HG03342 (cell line): ENCODE measurements around the gene SPEM1.

ENCODE experiments used
- ATAC-seq: cut with Tn5 transposase; IDR thresholded peaks from one replicate; pipeline ENCODE4 v1.9.1; 2021; ENCODE audit warnings: mild to moderate bottlenecking, moderate library complexity; ENCODE audit not compliant: unreplicated experiment

The SPEM1 gene

DNA sequence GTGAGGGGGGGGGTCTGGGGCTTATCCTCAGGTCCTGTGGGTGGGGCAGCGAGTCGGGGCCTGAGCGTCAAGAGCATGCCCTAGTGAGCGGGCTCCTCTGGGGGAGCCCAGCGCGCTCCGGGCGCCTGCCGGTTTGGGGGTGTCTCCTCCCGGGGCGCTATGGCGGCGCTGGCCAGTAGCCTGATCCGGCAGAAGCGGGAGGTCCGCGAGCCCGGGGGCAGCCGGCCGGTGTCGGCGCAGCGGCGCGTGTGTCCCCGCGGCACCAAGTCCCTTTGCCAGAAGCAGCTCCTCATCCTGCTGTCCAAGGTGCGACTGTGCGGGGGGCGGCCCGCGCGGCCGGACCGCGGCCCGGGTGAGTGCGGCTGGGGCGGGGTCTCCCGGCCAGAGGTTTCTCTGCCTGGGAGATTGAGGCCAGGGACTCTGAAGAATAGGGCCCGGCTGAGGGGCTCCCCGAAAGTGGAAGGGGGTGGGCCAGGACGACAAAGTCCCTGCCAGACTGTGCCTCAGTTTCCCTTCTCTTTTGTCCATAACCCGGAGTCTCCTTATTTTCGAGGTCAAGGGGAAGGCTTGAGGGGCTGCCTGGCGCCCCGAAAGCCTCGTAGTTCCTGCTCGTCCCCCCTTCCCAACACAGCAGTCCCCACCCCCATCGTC, 19.5 kb downstream of the SPEM1 start, which contains the start of gene FGF11:
Gene FGF11, plus strand, starts transcription at position 51 of the 651 bp plus-strand sequence. Its CDS starts 109 bp downstream, at position 160.
- no peak for ATAC-seq

DNA sequence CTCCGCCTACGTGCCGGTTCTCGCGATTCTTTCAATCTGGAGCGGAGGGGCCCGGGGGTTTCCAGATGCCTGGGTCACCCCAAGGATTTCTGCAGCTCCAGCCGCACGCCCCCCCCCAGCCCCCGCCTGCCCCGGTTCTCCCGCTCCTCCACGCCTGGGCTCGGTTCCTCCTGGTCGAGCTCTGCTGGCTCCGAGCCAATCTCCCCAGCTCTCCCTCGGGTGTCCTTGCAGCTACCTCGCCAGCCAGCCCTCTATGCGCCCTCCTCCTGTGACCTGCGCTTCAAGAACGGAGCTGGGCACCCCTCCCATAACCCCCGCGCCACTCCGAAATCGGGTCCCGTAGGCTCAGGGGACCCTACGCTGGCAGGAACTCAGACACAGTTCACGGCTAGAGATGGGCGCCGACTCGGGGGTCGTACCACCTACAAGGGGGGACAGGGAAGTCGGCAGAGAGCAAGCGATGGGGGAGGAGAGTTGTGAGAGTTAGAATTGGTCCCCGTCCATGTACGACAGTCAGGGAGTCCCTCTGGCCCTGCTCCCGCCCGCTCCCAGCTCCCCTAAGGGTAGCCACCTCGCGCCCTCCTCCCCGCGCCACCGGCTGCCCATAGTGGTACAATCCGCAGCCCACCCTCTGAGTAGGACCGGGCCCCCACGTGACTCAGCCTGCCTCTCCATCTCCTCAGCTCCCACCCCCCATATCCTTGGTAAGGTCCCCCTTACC, 20.1 kb downstream of the SPEM1 start:
- no peak for ATAC-seq

DNA sequence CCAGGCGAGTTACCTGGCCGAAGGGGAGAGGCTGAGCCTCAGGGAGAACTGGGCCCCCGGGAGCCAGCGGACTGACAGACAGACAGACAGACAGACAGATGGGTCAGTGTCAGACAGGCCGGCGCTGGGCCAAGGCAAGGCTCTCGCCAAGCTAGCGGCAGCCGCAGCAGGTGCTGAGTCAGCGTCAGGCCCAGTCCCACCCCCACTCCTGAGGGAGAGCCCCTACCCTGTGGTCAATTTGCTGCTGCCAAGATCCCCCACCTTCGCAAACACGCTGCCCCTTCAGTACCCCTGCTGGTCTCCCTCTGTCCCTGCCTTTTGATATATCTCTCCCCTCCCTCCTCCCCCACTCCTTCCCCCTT, 20.7 kb downstream of the SPEM1 start:
- no peak for ATAC-seq

DNA sequence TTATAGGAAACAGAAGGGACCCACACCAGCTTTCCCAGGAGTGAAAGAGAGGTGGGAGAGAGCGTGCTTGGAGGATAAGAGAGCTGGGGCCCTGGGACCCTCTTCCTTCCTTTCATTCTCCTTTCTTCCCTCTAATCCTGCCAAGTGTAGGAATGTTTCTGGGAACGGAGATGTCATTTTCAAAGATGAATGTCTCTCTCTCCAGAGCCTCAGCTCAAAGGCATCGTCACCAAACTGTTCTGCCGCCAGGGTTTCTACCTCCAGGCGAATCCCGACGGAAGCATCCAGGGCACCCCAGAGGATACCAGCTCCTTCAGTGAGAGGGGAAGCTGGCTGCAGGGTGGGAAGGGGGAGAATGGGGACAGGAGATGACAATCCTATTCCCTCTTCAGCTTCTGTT, 21.1 kb downstream of the SPEM1 start:
- no peak for ATAC-seq

DNA sequence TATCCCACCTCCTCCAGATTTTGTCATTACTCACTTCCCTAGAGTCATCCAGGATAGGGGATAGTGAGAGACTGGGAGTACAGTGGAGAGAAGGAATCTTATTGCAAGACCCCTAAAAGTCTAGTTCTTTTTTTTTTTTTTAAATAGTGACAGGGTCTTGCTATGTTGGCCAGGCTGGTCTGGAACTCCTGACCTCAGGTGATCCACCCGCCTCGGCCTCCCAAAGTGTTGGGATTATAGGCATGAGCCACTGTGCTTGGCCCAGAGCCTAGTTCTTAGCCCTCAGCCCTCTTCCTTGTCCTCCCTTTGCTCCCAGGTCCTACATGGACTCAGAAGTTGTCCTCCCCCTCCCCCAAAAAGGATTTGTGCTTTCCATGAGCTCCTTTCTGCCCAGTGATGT, 22.0 kb downstream of the SPEM1 start:
- no peak for ATAC-seq

DNA sequence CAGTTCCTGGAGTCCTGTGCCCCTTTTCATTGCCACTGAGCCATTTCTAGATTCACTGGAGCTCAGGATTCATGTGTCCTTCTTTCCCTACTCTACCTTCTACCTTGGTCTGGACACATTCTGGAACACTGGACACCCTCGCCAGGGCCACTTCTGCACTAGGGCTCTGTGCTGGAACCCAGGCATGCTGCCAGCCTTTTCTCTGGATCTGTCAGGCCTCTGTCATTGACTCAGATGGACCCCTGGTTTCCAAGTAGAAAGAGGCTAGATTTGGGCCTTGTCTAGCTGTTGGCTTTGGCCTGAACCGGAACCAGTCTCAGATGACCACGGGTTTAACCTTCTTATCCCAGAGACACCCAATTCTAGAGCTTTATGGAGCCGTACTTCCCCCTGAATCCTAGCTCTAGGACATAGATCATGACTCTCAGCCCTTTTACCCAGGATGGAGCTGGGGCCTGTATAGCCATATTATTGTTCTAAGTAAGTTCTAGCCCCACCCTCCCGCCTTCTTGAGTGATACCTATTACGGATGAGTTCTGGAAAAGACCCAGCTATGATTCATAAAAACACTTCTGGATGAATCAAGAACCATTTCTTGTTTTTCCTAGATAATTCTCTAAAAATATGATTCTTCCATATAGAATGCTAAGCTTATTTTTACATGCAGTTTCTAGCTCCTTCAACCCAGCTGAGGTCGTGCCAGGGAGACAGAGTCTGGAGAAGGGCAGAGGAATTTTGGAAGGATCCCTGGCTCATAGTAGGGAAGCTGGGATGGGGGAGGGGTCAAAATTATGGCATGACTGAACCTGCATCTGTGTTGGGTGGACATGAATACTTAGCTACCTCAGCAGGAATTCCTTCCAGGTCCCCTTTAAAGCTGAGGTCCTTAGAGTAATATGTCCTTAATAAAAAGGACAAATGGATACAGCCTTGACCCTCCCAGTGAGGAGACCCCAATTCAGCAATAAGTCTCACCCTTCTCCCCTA, 23.7 kb downstream of the SPEM1 start:
- no peak for ATAC-seq

DNA sequence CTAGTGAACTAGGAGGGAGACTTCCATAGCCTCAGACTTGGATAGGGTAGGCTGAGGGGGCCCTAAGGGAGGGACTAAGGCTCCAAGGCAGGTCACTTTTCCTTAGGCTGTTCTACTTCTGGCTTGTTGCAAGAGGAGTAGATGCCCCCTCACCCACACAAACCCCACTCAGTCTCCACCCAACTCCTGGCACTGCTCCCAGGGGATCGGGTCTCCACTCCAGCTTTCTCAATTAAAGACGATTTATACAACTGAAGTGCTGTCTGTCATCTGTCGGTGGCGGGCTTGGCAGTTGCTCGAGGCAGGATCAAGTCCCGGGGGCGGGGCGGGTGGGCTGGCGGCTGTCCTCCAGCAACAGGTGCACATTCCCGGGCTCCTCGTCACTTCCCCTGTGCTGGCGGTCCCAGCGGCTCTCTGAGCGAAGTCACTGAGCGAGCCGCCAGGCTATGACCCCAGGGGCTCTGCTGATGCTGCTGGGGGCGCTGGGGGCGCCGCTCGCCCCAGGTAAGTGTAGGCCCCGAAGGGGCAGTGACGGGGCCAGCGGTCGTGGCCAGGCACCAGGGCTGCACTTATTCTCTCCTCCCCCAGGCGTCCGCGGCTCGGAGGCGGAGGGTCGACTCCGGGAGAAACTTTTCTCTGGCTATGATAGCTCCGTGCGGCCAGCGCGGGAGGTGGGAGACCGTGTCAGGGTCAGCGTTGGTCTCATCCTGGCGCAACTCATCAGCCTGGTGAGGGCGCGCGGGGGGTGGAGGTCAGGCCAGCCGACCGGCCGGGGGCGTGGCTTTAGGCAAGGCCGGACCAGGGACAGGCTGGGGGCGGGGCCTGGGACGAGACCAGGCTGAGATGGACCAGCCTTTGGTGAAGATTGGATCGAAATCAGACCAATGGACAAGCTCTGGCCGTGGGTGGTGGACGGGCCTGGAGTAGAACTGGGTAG, 24.8 kb downstream of the SPEM1 start, which contains the start of gene CHRNB1:
Gene CHRNB1, plus strand, starts transcription at position 380 of the 937 bp plus-strand sequence. Its CDS starts 67 bp downstream, at position 447.
- ATAC-seq, result no peak

DNA sequence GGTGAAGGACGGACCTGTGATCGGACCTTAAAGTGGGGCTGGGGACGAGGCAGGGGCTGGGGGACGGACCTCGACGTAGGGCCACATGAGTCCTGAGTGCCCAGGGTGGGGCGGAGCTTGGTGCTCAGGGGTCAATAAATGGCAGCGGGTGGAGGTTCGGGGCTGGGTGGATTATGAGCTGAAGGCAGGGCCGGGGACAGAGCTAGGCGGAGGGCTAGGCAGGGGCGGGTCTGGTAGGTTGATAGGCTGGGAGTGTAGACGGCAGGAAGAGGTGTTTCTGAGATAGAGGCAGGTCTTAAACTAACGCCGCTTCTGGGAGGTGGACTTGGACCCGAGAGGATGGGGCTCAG, 25.5 kb downstream of the SPEM1 start:
- ATAC-seq, result no peak

DNA sequence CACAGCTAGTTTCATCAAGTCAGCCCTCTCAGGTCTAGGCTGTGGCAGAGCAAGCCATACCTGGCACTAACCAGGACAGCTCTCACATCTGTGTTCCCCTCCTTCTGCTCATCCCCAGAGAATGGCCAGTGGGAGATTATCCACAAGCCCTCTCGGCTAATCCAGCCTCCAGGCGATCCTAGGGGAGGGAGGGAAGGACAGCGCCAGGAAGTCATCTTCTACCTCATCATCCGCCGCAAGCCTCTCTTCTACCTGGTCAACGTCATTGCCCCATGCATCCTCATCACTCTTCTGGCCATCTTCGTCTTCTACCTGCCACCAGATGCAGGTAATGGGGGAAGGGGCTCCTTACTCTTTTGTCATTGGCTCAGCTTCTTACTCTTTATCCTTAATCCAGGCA, 28.3 kb downstream of the SPEM1 start:
- no peak for ATAC-seq

DNA sequence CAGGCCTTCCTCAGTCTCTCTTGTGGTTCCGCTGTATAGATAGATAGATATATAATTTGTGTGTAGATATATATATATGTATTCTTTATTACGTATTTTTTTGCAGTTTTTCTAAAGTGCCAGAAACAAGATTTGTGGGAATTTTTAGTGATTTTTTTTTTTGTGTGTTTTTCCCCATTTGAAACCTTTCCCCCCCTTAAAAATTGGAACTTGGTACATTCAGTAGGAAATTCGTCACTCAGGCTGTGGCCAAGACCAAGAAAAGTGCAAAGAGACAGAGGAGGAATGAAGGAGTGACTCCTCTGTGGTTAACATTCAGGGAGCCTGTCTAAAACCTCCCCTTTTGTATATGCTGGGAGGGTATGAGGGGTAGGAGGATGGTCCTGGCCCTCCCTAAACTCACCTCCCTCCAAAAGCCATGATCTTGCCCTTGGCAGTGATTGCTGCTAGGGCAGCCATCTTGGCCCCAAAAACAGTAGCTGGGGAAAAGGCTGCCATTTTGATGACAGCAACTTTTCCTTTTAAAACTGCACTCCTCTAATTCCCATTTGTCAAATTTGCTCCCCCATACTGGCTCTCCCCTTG, 39.9 kb downstream of the SPEM1 start:
- ATAC-seq, result no peak

DNA sequence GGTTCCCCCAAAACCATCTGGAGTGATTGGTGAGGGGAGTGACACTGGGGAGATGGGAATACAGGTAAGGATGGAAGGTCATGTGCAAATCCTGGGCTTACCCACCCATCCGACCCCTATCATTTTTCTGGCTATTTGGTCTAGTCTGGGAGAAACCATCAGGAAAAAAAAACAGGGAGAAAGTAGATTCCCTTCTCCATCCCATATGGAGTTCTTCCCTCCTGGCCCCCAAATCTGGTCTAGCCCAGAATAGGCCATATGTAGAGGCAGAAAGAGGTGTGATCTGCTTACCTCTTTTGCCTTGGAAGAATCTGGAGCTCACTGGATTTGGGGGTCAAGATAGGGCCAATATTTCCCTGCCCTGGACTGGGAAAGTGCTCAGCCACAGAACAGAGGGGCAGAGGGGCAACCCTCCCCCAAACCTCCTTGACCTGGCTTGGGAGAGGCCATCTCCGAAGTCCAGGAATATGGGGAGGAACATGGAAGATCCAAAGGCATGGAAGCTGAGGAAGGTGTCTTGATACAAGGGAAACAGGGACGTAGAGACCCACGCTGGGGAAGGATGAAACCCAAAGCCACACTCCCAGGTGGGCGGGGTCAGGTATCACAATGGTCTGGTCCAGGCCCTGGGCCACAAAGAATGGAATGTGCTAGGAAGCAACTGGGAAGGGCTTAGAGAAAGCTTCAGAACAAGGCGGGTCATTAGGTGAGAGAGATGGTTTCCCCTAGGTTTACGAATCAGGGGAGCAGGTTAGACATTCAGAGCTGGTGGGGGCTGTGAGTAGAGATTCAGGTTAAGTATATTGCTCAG, 40.9 kb downstream of the SPEM1 start:
- ATAC-seq, result no peak

DNA sequence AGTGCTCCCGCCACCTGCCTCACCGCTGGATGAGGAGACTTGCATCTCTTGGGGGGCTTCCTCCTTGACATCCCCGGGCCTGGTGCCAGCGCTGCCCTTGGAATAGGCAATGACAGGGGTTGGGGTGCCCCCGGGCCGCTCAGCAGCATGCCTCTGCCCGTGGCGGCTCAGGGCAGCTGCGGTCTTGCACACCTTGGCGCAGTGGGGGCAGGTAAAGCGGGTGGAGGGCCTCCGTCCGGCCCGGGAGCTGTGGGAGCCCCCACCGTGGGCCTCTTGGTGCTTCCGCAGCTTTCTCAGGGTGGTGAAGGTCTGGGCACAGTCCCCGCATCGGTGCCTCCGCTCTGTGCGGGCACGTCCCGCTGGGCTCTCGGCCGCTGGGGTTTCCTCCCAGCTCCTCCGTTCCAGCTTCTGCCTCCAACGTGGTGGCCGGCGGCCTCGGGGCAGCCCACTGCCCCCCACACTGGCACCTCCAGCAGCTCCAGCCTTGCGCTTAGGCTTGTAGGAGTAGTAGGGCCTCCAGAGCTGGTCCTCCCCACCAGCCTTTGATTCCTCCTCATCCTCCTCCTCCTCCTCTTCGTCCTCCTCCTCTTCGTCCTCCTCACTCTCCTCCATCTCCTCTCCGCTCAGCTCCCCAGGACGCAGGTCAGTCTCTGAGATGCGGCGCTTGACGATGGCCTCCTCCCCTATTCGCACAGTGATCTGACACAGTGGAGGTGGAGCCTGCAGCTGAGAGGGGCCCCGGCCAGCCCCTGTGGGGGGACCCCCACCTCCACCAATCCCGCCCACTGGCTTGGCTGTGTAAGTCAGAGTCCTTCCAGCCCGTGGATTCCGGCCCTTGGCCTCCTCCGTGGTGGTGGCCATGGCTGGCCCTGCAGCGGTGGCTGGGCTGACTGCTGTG, 42.6 kb downstream of the SPEM1 start:
- ATAC-seq, result no peak

DNA sequence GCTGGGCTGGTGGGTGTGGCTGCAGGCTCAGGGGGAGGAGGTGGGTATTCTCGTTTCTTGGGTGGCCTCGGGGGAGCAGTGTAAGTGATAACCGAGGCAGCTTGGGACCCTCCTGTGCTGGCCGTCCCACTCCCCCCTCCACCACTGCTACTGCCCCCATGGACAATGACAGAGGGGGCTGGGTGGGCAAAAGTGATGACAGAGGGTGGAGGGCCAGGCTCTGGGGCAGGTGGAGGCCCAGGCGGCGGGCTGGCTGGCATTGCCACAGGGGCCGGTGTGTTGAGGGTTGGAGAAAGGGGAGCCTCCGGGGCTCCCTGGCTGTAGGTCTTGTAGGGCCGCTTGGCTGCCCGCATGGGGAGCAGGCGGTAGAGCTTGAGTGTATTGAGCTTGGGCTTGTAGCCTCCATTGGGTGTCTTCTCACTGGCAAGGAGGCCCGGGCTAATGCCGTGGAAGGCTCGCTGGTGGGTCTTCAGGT, 43.3 kb downstream of the SPEM1 start:
- ATAC-seq, result no peak

DNA sequence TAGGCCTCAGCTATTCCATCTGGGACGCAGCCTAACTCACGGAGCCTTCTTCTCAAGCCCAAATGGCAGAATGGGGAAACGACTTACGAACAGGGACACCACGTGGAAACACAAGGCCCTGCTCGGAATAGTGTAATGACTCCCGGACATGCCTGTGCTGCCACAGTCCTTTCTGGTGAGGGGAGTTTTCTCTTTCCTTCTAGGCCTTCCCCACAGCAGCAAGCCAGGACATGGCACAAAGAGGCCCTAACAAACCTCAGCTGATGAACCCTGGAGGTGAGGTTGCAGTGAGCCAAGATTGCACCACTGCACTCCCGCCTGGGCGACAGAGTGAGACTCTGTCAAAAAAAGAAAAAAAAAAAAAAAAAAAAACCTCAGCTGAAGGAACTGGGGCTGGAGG, 44.0 kb downstream of the SPEM1 start:
- ATAC-seq, result no peak

DNA sequence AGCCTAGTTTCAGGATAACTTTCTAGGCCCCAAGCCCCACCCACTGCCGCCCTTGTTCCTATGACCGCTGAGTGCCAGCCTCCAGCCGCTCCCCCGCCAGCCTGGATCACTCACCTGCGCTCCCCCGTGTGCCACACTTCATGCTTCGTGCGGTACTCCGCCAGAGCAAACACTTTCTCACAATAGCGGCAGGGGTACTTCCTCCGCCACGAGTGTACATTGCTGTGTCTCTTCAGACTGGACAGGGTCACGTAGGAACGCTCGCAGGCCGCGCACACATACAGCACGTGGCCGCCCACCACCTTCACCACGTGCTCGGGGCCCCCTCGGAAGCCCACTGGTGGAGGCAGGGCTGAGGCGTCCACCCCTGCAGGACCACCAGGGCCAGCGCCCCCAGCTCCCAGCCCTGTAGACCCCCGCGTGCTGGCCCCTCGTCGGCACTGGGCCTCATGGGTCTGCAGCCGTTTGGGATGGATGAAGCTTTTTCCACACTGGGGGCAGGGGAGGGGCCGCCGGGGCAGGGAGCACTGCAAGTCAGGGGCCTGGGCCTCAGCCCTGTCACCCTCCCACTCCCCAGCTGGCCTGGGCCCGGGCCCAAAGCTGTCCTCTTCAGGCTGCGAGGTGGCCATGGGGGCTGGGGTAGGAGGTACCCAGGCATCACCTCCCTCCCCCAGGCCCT, 45.6 kb downstream of the SPEM1 start:
- ATAC-seq, result no peak

DNA sequence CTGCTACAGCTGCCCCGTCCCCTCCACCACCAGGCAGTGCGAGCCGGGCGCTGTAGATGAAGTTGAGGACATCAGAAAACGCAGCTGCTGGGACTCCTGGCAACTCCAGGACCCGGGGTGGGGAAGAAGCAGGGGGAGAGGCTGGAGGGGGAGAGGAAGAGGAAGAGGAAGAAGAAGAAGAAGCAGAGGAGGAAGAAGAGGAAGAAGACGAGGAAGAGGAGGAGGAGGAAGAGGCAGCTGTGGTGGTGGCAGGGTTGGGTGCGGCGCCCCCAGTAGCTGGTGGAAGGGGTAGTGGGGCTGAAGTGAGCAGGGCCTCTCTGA, 46.2 kb downstream of the SPEM1 start:
- ATAC-seq, result no peak

DNA sequence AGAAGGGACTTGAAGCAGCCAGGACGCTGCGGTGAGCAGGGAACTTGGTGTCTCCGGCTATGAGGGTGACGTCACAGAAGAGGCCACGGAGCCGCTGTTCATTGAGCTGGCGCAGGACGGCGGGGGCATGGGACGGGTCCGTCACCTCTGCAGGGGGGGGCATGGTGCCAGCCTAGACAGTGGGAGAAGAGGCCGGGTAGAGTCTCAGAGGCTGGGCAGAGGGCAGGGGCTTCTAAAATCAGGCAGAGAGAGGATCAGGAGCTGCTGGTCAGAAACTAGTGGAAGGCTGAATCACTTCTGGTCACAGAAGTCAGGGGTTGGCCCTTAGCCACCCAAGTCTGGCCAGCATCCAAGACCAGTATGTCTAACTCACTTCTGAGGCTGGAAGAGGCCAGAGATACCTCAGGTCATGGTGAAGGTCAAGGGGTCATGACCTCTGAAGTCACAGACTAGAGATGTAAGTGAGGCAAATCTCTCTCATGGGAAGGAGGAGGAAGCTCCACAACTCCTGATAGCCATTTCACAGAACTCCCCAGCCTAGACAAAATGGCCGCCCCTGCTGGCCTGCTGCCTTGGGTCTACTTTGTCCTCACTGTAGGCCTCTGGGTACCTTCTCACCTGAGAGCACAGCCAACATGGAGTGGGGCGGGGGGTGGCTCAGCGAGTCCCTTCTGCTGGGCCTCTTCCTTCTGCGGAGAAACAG, 46.7 kb downstream of the SPEM1 start:
- no peak for ATAC-seq
